ENCODE results near the gene ATL3.
A peak's percentile ranks its signal among the peaks of the same experiment; 100 is the strongest.
"Not testable (repeated sequence)": the region's sequence is repeated elsewhere in the genome, so short reads cannot be mapped to it uniquely, and the experiment has no call there.

Gene ATL3

GRCh38 chr11:63681321-63682065 lies 10.3 kb upstream of the ATL3 start, which contains the start of gene RTN3:
TSS of gene RTN3 (plus strand) at chr11:63681500. CDS start at chr11:63681637, 137 bp downstream.
- peak; percentile 99 for DNase-seq

- no peak for DNase-seq
Observed at GRCh38 chr11:63680834-63681320, 9.7 kb upstream of the ATL3 start.

GRCh38 chr11:63673579-63673978 lies 2.4 kb upstream of the ATL3 start:
- no peak for DNase-seq

- DNase-seq: no peak
Observed at GRCh38 chr11:63672936-63673539, 1.9 kb upstream of the ATL3 start.

GRCh38 chr11:63672156-63672463 lies 934 bp upstream of the ATL3 start:
- DNase-seq: no peak

- DNase-seq: peak; percentile 48
Observed at GRCh38 chr11:63670433-63671321, 499 bp downstream of the ATL3 start.

GRCh38 chr11:63670096-63670432 lies 1.1 kb downstream of the ATL3 start:
- no peak for DNase-seq

- DNase-seq: peak; percentile 31
Observed at GRCh38 chr11:63667995-63668795, 3.0 kb downstream of the ATL3 start.

- DNase-seq: no peak
Observed at GRCh38 chr11:63666874-63667273, 4.3 kb downstream of the ATL3 start.

GRCh38 chr11:63663809-63664208 lies 7.4 kb downstream of the ATL3 start:
- no peak for DNase-seq

- DNase-seq: no peak
Observed at GRCh38 chr11:63660972-63661371, 10.2 kb downstream of the ATL3 start.

GRCh38 chr11:63652671-63653070 lies 18.5 kb downstream of the ATL3 start:
- no peak for DNase-seq

- DNase-seq: no peak
Observed at GRCh38 chr11:63643205-63643604, 28.0 kb downstream of the ATL3 start.

GRCh38 chr11:63641727-63642126 lies 29.4 kb downstream of the ATL3 start:
- DNase-seq: no peak

GRCh38 chr11:63639199-63639832 lies 31.9 kb downstream of the ATL3 start:
- DNase-seq: no peak

- not testable (repeated sequence) for DNase-seq
Observed at GRCh38 chr11:63638436-63638835, 32.7 kb downstream of the ATL3 start.

GRCh38 chr11:63635762-63636465 lies 35.3 kb downstream of the ATL3 start:
- peak; percentile 9 for DNase-seq

- DNase-seq: no peak
Observed at GRCh38 chr11:63629426-63629825, 41.8 kb downstream of the ATL3 start.

GRCh38 chr11:63623513-63624140 lies 47.5 kb downstream of the ATL3 start:
- no peak for DNase-seq

GRCh38 chr11:63622323-63622722 lies 48.9 kb downstream of the ATL3 start:
- DNase-seq: no peak

- DNase-seq: no peak
Observed at GRCh38 chr11:63621071-63621470, 50.1 kb downstream of the ATL3 start.

Measured in T1000 (cell line).